ENCODE data around the gene OTUD7B. TPM values are rescaled to one million over a fixed set of nuclear protein-coding genes. Genes with fewer than 3 reads are reported as not detected.

The OTUD7B gene
- total RNA-seq, 1 donor from 2014 or later = 14.7 TPM

DNA sequence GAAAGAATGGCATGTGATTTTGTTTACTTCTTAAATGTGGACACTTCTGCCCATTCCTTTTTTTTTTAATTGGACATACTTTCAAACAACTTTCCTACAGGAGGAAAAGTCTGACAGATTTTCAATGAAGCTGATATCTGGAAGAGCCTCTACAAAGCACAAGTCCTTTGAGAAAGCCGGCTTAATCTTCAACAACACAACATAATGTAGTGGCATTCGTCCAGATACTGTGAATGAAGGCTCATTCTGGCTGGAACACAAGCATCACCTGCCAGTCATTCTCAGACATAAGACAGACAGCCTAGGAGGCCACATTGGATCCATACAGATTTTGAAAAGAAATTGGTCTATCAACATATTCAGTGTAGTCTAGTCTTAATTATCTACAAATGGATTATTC is 4.9 kb downstream of the OTUD7B start:
- intact Hi-C loops (cut with micrococcal nuclease) = no loop called here

- intact Hi-C loops (cut with micrococcal nuclease) = no loop called here
Observed at GRCh38 chr1:150003801-150004200, 6.7 kb downstream of the OTUD7B start.

DNA sequence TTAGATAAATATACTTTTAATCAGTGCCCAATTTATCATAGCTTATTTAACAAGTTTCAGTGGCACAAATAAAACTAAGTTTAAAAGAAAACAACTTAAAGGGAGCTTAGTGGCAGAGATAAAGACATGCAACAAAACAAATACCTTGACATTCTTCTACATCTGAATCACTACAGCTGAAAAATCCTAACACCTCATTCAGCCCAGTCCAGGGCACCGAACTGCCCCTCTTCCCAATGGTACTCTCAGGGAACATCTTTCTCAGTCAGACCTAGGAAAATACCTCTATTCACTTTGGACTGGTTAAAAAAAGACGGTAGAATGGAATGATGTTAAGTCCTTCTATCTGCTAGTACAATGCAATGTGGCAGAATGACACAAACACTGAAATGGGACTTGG is 8.3 kb downstream of the OTUD7B start:
- intact Hi-C loops (cut with micrococcal nuclease) = no loop called here

GRCh38 chr1:150001415-150001814 is 9.1 kb downstream of the OTUD7B start:
- intact Hi-C loops (cut with micrococcal nuclease) = no loop called here

DNA sequence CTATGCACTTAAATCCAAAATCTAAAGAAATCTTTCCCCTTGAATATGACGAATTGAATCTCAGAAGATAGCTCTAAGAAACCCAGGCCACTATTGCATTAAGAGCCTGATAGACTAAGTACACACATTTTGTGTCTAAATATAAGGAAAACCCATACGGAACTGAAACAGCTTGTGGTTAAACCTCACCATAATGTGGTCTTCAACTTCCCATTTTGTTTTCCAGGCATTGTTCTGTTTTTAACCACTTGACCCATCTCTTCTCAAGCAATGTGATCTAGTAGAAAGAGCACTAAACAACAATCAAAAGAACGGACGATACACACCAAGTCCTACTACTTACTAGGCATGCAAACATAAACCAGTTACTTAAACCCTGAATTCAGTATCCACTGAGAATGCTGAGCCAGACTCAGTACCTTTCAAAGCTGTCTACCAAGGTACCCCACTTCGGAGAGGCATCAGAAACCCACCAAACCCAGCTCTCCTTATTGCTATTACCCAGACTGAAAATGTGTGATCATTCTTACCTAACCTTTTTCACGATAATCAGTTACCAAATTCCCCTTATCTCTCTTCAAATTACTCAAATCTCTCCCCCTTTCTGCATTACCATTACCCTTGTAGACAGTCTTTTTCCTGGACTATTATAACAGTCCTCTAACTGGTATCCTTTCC is 12.8 kb downstream of the OTUD7B start:
- intact Hi-C loops (cut with micrococcal nuclease) = no loop called here

GRCh38 chr1:149995927-149996326 is 14.6 kb downstream of the OTUD7B start:
- intact Hi-C loops (cut with micrococcal nuclease) = no loop called here

DNA sequence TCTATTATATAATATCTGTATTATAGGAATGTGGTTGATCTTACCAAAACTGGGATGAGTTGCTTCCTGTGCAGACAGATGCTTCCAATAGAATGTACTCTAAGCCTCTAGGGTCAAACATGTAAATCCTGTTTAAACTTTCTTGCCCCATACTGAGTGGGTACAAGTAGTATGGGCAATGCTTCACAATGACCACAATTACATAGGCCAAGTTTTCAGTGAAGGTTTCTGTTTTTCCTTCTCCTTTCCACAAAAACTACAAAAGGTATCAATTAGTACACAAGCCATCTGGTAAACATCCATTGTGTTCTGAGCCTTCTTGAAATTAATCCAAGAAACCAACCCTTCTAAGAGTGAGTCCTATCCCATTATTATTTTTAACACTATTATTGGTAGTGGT is 16.8 kb downstream of the OTUD7B start:
- intact Hi-C loops (cut with micrococcal nuclease) = no loop called here

GRCh38 chr1:149993181-149993580 is 17.3 kb downstream of the OTUD7B start:
- intact Hi-C loops (cut with micrococcal nuclease) = no loop called here

DNA sequence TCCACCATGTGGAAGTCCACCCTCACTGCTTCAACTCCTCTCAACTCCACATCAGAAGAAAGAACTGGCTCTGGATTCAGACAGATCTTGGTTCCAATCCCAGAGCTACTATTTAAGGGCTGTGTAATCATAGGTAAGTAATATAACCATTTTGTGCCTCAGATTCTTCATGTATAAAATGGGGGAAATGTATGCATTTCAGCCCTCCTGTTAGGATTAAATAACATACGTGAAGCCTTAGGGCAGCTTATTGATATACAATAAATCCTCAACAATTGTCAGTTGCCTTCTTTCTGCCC is 23.3 kb downstream of the OTUD7B start:
- intact Hi-C loops (cut with micrococcal nuclease) = no loop called here

GRCh38 chr1:149986486-149987296 is 23.8 kb downstream of the OTUD7B start:
- intact Hi-C loops (cut with micrococcal nuclease) = no loop called here

DNA sequence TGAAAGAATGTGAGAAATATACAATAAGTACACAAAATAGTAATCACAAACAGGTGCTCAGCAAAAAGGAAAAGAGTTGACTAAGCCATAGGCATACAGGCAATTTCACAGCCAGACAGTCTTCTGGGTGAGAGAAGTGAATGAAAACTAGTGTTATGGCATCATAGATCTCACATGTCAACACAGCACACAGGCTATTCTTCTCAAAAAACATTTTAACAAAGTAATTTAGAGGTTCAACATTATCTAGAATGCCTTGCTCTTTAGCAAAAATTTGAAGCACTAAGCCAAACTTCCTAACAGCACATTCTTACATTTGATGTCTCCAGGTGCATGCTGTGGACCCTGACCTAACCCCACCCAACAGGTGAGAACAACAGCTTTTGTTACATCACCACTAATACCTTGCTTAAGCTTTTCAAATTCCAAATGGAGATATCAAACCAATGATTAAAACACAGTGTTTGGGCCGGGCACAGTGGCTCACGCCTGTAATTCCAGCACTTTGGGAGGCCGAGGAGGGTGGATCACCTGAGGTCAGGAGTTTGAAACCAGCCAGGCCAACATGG is 30.5 kb downstream of the OTUD7B start:
- intact Hi-C loops (cut with micrococcal nuclease) = no loop called here

GRCh38 chr1:149979245-149979971 is 31.1 kb downstream of the OTUD7B start:
- intact Hi-C loops (cut with micrococcal nuclease) = no loop called here

DNA sequence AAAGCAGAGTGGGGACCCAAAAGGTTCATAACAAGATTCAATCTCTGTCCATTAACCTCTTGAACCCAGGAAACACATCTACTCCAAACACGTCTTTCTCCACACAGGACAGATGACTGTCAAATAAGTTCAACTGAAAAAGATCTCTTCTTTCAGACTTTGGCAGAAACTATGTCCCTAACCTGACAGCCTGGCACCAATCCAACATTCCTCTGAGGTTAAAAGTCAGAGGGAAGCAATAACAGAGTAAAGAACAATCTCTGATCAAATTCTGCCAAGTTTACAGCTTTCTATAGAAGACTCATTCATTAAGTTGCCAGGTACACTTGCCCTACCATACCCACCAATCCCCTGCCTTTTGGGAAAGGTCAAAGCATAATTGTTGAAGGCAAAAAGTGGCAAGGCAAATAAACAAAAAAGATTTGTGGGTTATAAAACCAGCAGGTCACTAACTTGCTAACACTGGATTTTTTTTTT is 31.9 kb downstream of the OTUD7B start:
- intact Hi-C loops (cut with micrococcal nuclease) = no loop called here

DNA sequence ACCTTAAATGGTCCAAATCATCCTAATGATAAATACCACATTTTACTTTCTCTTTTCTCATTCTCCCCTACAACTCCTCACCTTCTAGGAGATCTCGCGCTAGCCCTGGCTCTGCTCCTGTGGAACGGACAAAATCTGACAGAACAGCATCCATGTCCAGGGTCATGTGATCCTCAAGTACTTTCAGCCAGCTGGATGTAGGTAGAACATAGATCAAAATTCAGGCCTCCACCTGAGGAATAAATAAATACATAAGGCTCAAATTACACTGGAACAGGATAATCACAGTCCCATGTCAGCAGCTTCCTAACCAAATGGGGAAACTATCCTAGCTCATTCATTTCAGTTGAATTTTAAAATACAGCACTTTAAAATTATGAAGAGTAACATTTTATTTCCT is 33.2 kb downstream of the OTUD7B start:
- intact Hi-C loops (cut with micrococcal nuclease) = no loop called here

DNA sequence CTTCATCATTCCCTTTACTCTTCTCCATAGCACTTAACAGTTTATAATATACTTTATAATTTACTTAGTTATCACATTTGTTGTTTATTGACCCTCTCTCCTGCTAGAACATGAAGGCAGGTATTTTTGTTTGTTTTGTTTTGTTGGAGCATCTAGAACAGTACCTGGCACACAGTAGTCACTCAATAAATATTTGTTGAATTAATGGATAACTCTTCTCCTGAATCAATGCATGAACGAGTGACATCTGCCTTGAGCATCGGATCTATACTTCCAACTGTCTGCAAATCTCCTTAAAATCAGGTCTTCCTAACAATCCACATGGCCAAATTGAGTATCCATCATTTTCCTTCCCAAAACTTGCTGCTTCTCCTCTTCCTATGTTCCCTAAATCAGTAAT is 38.0 kb downstream of the OTUD7B start:
- intact Hi-C loops (cut with micrococcal nuclease) = no loop called here

DNA sequence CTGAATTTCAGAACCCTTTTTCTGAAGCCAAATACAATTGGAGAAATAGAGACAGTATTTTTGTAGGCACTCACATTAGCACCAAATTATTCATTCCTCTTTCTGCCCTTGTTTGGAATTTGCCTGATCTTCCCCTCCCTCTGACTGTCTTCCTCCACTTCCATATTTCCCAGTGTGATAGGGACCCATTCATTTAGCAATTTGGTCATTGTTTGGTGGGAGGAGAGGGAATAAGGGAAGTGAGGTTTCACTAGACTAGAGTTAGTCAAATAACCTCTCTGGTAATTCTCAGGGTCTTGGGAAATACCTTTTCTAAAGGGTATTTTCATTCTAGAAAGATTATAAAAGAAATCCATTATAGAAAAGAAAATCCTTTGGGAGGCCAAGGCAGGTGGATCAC is 42.9 kb downstream of the OTUD7B start:
- intact Hi-C loops (cut with micrococcal nuclease) = no loop called here

DNA sequence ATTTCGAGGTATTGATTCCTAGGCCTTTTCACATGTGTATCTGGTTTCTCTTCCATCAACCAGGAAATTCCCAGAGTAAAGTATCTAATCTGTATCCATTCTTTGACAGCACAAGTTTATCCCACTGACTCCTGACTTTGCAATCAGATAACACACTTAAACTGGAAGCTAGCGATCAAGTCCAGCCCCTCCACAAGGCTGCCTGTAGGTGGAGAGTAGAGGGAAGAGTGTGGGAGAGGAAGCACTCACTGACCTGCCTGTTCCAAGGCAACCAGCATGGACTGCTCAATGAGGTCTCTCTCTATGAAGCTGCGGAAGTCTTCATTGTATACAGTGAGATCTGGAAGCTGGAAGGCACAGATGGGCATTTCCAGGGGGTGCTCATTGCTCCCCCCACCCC is 43.5 kb downstream of the OTUD7B start:
- intact Hi-C loops (cut with micrococcal nuclease) = no loop called here

- intact Hi-C loops (cut with micrococcal nuclease) = no loop called here
Observed at GRCh38 chr1:149966405-149966804, 44.1 kb downstream of the OTUD7B start.

- intact Hi-C loops (cut with micrococcal nuclease) = no loop called here
Observed at GRCh38 chr1:149965440-149965839, 45.1 kb downstream of the OTUD7B start.

DNA sequence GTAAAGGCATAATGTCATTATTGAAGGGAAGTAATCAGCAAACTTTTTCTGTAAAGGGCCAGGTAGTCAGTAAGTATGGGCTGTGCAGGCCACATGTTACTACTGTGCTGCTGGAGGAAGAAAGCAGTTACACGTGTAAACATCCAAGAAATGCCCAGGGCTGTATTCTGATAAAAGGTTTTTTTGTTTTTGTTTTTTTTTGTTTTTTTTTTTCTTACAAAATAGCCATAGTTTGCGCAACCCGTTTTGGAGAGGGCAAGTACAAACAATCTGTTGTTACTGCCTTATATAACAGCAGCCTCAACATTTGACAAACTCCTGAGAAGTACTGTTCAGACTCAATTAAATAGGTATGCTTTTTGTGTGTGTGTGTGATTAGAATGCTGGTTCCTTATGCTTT is 47.2 kb downstream of the OTUD7B start:
- intact Hi-C loops (cut with micrococcal nuclease) = loop anchor here (2.0 kb wide), 1 partner anchor 75 kb away; no protein-coding TSS in a partner anchor

- intact Hi-C loops (cut with micrococcal nuclease) = loop anchor here (1.0 to 2.0 kb wide), 6 partner anchors 35 to 225 kb away; partner anchors contain the start of genes SF3B4 and VPS45
Observed at GRCh38 chr1:149962736-149963135, 47.8 kb downstream of the OTUD7B start.

Measured in T-helper 1 cell treated with Interleukin-12 subunit alpha and Interleukin-12 subunit beta and Interleukin-4 antibody, amounts not matched to agents 30 ng/mL and 1 ng/mL, for 36 hours (primary cell).